HG02759 (cell line): Measurements from ENCODE around the gene CBR4.
"Not testable (repeated sequence)": the region's sequence is repeated elsewhere in the genome, so short reads cannot be mapped to it uniquely, and the experiment has no call there.

Source experiments
- ATAC-seq: cut with Tn5 transposase; IDR thresholded peaks from one replicate; pipeline ENCODE4 v1.9.1; 2021; ENCODE audit warnings: mild to moderate bottlenecking, moderate library complexity; ENCODE audit not compliant: unreplicated experiment

CBR4 gene

DNA sequence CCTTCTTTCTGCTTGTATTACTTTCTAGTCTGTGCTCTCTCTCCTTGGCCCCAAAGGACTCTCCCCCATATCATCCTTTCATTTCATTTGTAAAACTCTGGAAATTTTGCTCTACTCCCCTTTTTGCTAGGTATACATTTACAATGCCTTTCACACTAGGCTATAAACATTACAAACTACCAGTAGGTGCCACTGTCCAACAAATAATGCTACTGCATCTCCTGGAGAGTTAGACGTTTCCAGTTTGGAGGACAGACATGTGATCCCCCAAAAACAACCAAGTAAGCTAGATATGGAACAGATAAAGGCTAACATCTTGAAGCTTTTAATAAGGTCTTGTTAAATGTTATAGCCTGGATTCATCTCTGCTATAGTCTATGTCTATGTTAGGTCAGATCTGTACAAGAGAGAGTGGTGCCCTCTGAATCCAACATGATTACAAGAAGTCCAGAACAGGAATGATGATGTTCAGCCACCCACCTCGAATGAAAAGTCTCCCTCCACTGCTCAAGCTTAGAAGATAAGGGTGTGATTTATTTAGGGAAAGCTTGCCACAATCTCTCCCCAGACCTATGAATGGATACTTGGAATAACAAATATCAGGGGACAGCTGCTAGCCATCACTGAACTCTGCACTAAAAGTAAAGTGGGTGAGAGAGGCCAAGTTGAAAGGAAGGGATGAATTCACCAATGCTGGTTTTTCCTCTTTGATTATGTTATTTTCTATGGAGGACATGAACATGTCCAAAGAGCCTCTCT is 14.3 kb downstream of the CBR4 start:
- ATAC-seq: no peak

DNA sequence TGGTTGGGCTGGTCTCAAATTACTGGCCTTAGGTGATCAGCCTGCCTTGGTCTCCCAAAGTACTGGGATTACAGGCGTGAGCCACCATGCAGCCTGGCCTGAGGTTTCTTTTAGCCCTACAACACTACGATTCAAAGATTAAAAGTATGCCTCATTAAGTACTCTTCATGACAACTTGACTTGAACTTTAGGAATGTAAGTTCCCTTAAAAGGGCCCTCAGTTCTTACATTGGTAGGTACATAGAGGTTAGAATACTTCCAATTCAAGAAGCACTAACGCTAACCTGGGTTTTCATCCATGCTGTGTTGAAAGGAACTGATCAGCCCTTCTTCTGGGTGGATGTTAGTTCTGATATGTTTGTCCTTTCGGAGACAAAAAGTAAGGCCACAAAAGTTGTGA is 15.1 kb downstream of the CBR4 start:
- no peak for ATAC-seq

DNA sequence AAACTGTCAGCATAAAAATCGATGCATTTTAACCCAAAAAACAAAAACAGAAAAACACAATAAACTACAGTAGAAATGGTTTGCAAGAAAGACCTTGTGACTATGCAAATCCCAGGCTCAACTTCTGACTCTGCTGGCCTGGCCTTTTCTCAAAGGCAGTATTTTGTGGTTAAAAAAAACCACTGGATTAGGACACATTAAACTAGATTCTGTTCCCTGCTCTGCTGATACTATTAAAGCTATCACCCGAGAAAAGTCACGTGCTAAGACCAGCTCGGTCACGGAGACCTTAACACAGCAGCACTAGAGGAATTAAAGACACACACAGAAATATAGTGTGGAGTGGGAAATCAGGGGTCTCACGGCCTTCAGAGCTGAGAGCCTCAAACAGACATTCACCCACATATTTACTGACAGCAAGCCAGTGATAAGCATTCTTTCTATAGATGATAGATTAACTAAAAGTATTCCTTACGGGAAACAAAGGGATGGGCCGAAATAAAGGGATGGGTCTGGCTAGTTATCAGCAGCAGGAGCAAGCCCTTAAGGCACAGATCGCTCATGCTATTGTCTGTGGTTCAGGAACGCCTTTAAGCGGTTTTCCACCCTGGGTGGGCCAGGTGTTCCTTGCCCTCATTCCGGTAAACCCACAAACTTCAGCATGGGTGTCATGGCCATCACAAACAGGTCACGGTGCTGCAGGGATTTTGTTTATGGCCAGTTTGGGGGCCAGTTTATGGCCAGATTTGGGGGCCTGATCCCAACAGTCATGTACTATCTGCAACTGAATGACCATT is 16.1 kb downstream of the CBR4 start:
- no peak for ATAC-seq

DNA sequence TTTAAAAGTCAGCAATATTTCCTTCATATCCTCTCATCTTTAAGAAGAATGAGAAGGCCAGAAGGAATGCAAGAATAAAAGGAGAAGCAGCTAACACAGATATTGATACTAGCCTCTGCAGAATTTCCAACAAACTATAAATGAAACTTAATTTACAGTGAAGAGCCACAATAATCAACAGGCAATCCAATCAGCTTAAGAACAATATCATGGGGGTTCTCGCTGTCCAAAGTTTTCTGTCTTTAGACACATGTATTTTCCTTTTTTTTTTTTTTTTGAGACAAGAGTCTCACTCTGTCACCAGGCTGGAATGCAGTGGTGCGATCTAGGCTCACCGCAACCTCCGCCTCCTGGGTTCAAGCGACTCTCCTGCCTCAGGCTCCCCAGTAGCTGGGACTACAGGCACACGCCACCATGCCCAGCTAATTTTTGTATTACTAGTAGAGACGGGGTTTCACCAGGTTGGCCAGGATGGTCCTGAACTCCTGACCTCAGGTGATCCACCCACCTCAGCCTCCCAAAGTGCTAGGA is 17.0 kb downstream of the CBR4 start:
- ATAC-seq: not testable (repeated sequence)

DNA sequence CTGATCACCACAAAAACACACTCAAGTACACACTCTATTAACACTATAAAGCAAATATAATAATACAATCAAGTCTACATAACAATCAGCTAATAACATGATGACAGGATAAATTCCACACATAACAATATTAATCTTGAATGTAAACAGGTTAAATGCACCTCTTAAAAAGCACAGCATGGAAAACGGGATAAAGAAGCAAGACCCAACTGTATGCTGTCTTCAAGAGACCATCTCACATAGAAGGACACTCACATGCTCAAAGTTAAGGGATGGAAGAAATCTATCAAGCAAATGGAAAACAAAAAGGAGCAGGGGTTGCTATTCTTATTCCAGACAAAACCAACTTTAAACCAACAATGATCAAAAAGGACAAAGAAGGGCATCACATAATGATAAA is 28.1 kb downstream of the CBR4 start:
- no peak for ATAC-seq

DNA sequence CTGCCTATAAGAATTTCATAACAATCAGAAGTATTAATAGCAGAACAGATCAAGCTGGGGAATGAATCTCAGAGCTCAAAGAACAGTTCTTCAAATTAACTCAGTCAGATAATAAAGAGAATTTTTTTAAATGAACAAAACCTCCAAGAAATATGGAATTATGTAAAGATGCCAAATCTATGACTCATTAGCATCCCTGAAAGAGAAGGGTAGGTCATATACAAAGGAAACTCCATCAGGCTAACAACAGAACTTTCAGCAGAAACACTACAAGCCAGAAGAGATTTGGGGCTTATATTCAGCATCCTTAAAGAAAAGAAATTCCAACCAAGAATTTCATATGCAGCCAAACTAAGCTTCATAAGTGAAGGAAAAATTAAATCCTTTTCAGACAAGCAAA is 28.6 kb downstream of the CBR4 start:
- no peak for ATAC-seq

DNA sequence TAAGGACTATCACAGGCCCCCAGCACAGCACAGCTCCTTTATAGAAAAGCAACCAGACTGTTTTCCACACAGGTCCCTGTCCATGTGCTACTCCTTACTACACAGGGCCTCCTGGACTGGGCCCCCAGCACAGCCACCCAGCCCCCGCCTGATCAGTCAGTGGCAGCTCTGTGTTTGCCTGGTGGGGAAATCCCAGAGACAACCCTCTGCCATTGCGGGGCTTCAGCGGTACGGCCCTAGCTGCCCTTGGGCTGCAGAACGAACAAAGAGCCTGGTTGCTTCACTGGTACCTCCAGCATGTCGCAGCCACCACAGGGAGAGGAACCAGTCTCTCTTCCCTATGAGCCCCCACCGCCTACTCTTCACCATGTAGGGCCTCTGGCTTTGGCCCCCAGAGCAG is 30.7 kb downstream of the CBR4 start:
- no peak for ATAC-seq

DNA sequence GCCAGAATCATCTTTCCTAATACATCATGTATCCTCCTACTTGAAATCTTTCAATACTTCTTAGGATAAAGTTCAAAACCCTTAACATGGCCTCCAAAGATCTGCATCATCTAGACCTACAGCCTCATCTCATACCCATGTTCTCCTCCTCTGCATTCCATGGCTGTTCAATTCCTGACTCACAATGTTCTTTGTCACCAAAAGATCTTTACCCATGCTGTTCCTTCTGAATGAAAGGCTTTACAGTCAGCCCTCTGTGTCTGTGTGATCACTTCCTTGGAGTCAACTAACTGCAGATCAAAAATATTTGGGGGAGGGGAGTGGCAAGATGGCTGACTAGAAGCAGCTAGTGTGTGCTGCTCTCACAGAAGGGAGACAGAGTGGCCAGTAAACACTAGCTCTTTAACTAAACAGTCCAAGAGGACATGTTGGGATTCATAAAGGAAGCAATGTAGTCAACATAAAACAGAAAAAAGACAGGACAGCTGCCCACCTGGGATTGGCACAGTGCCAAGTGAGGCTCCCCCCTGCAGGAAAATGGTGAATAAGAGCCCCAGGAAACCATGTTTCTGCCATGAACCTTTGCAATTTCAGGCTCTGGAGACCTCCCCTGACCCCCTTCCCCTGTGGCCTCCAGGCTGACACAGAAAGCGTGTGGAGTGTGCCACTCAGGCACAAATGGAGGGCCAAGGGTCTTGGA is 31.9 kb downstream of the CBR4 start:
- ATAC-seq: no peak

DNA sequence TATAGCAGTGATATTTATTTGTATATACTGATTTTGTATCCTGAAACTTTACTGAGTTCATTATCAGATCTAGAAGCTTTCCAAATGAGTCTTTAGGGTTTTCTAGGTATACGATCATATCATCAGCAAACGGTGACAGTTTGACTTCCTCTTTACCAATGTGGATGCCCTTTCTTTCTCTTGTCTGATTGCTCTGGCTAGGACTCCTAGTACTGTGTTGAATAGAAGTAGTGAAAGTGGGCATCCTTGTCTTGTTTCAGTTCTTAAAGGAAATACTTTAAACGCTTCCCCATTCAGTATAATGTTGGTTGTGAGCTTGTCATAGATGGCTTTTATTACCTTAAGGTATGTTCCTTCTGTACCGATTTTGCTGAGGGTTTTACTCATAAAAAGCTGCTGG is 37.5 kb downstream of the CBR4 start:
- no peak for ATAC-seq

DNA sequence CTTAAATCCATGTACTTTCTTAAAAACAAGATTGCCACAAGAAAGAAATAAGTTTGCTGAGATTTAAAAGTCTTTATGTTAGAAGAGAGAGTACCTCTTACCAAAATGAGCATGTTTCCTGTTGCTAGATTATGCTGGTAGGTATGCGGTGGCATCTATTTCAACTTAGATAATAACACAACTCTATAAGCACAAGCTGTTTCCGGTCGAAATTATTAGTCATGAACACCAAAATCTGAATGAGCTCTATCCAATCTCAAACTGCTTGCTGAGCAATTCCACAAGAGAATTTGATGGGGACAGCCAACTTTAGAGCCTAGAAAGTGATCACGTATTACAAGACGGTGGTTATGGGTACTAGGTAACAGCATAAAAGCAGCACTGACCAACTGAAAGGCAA is 49.3 kb downstream of the CBR4 start:
- ATAC-seq: no peak

DNA sequence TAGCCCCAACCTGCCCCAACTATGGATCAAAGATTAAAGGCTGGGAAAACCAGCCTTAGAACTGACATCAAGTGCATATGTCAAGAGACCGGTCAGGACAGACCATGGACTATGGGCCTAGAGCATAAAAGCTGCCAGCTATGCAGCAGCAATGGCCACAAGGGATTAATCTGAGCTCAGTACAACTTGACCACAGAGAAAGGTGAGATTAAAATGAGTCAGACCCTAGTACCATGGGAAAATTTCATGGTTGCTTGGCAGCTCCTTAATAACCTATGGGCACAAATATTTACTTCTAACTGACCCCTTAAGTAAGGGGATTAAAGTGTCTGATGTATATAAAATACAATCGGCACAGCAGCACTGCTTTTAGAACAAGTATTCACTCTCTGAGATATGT is 54.4 kb downstream of the CBR4 start:
- no peak for ATAC-seq

DNA sequence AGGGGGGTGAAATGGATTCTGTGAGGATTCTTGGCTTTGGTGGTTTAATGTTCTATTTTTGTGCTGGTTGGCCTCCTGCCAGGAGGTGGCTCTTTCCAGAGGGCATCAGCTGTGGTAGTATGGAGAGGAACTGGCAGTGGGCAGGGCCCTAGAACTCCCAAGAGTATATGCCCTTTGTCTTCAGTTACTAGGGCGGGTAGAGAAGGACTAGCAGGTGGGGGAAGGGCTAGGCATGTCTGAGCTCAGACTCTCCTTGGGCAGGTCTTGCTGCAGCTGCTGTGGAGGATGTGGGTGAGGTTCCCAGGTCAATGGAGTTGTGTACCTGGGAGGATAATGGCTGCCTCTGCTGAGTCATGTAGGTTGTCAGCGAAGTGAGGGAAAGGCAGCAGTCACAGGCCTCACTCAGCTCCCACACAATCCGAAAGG is 57.2 kb downstream of the CBR4 start:
- not testable (repeated sequence) for ATAC-seq

DNA sequence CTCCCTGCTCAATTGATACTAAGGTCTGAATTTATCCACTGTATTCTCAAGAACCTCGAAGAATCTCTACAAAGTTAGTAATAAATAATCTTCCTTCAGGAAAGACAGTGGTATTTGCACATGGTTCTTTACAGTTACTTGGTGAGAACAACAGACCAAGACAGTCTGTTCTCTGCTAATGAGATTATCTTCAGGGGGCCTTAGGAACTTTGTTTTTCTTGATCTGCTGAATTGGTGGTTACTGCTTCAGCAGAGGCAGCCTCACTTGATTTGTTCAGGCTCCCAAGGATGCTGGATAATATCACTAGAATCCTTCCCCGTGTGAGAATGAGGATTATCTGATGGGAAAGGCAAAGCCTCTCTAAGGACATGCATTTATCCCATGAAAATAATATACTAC is 64.8 kb downstream of the CBR4 start:
- ATAC-seq: no peak

DNA sequence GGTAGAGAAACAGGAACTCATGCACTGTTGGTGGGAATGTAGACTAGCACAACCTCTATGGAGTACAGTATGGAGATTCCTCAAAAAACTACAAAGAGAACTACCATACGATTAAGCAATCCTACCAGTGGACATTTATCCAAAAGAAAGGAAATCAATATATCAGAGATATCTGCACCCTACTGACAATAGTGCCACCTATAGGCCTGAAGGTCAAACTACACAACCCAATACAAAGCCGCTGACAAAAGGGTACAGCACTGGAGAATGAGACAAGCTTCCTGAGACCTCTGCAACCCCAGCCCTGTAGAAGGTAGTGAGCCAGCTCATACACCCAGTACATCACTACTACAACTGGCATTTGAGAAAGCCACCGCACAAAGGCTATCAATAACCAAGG is 67.1 kb downstream of the CBR4 start:
- ATAC-seq: no peak
